T-helper 2 cell treated with Interferon-gamma antibody and Interleukin-4, amounts not matched to agents 100 ng/mL and 5 ng/mL, for 36 hours (primary cell): ENCODE results near the gene PRTN3. TPM values are rescaled to one million over a fixed set of nuclear protein-coding genes. Genes with fewer than 3 reads are reported as not detected.

Experiments
- intact Hi-C: fragments of 100-400 bp; cut with micrococcal nuclease; formaldehyde crosslinking; loops from one replicate; pipeline ENCODE4 v1.15.1; 2023
- total RNA-seq: library from RNA; stranded (reverse); gene quantifications from 2 replicates; pipeline ENCODE4 v1.2.3, GENCODE V29; 2022

The PRTN3 gene
- total RNA-seq, 1 donor from 2014 or later, result not detected

DNA sequence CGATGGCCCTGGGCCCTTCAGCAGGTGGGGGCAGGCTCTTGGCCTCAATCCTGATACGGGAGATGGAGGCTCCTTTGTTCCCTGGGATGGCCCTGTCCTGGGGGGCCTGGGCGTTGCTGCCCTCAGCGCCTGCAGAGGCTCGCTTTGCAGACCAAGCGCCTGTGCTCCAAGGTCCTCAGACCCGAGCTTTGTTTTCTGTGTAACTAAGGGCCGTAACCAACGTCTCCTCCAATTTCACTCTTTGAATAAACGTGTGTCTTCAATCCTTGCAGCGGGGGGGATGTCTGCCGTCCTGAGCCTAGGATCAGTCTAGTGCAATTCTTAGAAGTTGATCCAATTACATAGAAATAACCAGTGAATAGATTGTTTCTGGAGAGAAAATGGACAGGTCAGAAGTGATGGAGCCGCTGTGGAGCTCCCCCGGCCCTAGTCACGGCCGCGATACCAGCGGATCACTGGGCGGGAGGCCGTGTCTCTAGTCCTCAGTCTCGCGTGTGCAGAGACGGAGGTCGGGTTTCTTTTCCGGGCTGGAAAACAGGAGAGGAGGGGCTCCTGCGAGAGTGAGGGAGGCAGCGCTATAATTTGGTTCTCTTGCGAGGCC lies 38.2 kb upstream of the PRTN3 start:
- intact Hi-C loops, result no loop called here

GRCh38 chr19:803099-803561 lies 37.7 kb upstream of the PRTN3 start:
- intact Hi-C loops, result no loop called here

DNA sequence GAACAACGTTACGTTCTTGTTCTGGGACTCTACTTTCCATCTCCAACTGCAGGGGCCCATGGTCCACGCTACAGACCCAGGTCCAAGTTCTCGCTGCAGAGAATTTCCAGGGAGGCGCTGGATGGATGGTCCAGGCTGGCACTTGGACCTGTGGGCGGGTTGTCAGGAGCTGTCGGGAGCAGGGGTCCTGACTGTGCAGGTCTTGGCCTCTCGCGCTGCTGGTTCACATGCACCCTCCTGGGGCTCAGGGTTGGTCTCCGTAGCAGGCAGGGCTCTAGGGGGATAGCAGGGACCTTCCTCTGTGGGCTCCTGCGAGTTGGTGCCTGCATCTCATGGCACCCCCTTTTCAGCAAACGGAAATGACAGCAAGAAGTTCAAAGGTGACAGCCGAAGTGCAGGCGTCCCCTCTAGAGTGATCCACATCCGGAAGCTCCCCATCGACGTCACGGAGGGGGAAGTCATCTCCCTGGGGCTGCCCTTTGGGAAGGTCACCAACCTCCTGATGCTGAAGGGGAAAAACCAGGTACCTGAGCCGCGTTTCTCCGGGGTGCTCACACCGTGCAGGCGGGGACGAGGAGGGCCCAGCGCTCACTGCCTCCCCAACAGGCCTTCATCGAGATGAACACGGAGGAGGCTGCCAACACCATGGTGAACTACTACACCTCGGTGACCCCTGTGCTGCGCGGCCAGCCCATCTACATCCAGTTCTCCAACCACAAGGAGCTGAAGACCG lies 36.9 kb upstream of the PRTN3 start:
- intact Hi-C loops, result no loop called here

GRCh38 chr19:804419-805165 lies 36.2 kb upstream of the PRTN3 start:
- intact Hi-C loops, result no loop called here

DNA sequence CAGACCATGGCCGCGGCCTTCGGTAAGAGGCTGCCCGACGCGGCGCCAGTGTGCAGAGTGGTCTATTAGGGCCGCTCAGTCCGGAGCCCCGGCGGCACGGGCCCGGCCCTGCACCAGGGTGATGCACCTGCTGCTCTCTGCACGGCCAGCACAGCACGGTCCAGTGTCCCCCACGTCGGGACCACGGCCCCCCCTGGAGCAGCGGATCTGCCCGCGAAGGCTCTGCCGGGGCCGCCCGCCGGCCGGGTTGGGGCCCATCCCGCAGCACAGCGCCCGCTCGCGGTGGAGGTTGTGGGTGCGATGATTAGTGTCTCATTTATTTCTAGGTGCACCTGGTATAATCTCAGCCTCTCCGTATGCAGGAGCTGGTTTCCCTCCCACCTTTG lies 35.6 kb upstream of the PRTN3 start:
- intact Hi-C loops, result no loop called here

- intact Hi-C loops, result no loop called here
Measured at GRCh38 chr19:805600-806550, 34.9 kb upstream of the PRTN3 start.

GRCh38 chr19:806815-807421 lies 33.9 kb upstream of the PRTN3 start:
- intact Hi-C loops, result no loop called here

- intact Hi-C loops, result no loop called here
Measured at GRCh38 chr19:807627-808422, 33.0 kb upstream of the PRTN3 start.

DNA sequence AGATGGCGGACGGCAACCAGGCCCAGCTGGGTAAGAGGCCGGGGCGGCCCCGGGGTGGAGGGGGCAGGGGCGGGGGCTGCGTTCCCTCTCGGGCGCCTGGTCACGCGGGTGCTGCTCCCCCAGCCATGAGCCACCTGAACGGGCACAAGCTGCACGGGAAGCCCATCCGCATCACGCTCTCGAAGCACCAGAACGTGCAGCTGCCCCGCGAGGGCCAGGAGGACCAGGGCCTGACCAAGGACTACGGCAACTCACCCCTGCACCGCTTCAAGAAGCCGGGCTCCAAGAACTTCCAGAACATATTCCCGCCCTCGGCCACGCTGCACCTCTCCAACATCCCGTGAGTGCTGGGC lies 32.4 kb upstream of the PRTN3 start:
- intact Hi-C loops, result no loop called here

DNA sequence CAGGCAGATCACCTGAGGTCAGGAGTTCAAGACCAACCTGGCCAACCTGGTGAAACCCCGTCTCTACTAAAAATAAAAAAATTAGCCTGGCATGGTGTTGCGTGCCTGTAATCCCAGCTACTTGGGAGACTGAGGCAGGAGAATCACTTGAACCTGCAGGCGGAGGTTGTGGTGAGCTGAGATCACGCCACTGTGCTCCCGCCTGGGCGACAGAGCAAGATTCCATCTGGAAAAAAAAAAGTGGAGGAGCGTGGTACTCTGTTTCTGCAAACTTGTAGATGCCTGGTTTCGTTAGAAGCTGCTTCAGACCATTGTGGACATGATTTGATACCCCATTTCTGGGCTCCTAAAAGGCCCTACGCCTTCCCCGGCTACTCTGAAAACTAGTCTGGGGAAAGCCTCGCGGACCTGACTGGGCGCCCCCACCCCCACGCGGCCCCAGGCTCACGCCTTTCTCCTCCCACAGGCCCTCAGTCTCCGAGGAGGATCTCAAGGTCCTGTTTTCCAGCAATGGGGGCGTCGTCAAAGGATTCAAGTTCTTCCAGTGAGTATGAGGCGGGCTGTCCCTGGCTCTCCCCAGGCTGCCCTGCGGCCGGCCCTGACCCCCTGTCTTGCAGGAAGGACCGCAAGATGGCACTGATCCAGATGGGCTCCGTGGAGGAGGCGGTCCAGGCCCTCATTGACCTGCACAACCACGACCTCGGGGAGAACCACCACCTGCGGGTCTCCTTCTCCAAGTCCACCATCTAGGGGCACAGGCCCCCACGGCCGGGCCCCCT lies 30.5 kb upstream of the PRTN3 start:
- intact Hi-C loops, result no loop called here

DNA sequence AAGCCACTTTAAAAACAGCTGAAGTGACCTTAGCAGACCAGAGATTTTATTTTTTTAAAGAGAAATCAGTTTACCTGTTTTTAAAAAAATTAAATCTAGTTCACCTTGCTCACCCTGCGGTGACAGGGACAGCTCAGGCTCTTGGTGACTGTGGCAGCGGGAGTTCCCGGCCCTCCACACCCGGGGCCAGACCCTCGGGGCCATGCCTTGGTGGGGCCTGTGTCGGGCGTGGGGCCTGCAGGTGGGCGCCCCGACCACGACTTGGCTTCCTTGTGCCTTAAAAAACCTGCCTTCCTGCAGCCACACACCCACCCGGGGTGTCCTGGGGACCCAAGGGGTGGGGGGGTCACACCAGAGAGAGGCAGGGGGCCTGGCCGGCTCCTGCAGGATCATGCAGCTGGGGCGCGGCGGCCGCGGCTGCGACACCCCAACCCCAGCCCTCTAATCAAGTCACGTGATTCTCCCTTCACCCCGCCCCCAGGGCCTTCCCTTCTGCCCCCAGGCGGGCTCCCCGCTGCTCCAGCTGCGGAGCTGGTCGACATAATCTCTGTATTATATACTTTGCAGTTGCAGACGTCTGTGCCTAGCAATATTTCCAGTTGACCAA lies 29.8 kb upstream of the PRTN3 start:
- intact Hi-C loops, result no loop called here

GRCh38 chr19:811506-812048 lies 29.2 kb upstream of the PRTN3 start:
- intact Hi-C loops, result no loop called here

- intact Hi-C loops, result no loop called here
Measured at GRCh38 chr19:812049-812746, 28.6 kb upstream of the PRTN3 start.

DNA sequence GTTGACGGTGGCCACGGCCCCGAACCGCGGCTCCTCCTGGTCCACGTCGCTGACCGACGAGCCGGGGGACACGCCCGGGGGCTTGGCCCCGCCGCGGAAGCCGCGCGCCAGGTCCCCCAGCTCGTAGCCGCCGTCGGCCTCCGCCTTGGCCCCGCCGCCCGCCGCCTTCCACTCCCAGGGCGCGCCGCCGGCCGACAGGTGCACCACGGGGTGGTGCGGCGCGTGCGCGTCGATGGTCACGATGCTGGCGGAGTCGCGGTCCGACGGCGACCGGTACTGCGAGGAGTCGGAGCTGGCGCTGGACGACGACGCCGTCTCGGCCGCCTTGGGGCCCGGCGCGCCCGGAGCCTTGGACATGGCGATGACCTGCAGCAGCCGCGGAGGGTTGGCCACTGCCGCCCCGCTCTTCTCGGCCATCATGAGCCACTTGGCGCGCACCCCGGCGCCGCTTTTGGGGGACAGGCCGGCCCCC lies 28.0 kb upstream of the PRTN3 start:
- intact Hi-C loops, result no loop called here

- intact Hi-C loops, result no loop called here
Measured at GRCh38 chr19:813219-814151, 27.3 kb upstream of the PRTN3 start.

GRCh38 chr19:814152-815078 lies 26.4 kb upstream of the PRTN3 start:
- intact Hi-C loops, result no loop called here
